Activated effector memory CD4-positive, alpha-beta T cell treated with anti-CD3 and anti-CD28 coated beads, Interleukin-2, amount 50 U/mL, for 16 hours (primary cell): ENCODE data around the gene NAT8.
"Not testable (repeated sequence)": the region's sequence is repeated elsewhere in the genome, so short reads cannot be mapped to it uniquely, and the experiment has no call there.

Experiments used
- DNase-seq: peaks from one replicate; pipeline ENCODE4 v3.0.0-alpha.2; 2020

Gene NAT8

GRCh38 chr2:73630662-73631266 is 11.5 kb downstream of the NAT8 start:
- DNase-seq: not testable (repeated sequence)

- not testable (repeated sequence) for DNase-seq
Measured at GRCh38 chr2:73628493-73628892, 13.7 kb downstream of the NAT8 start.

GRCh38 chr2:73626237-73626636 is 16.0 kb downstream of the NAT8 start:
- not testable (repeated sequence) for DNase-seq

- DNase-seq: not testable (repeated sequence)
Measured at GRCh38 chr2:73624625-73625024, 17.6 kb downstream of the NAT8 start.

GRCh38 chr2:73624036-73624435 is 18.2 kb downstream of the NAT8 start:
- not testable (repeated sequence) for DNase-seq

GRCh38 chr2:73619925-73620324 is 22.3 kb downstream of the NAT8 start:
- not testable (repeated sequence) for DNase-seq

- DNase-seq: no peak
Measured at GRCh38 chr2:73614997-73615396, 27.2 kb downstream of the NAT8 start.

GRCh38 chr2:73614105-73614504 is 28.1 kb downstream of the NAT8 start:
- no peak for DNase-seq

- DNase-seq: no peak
Measured at GRCh38 chr2:73611867-73612266, 30.4 kb downstream of the NAT8 start.

- no peak for DNase-seq
Measured at GRCh38 chr2:73611193-73611592, 31.0 kb downstream of the NAT8 start.

- DNase-seq: no peak
Measured at GRCh38 chr2:73610111-73610510, 32.1 kb downstream of the NAT8 start.

GRCh38 chr2:73604589-73604988 is 37.6 kb downstream of the NAT8 start:
- DNase-seq: not testable (repeated sequence)

GRCh38 chr2:73603099-73603588 is 39.1 kb downstream of the NAT8 start:
- not testable (repeated sequence) for DNase-seq

- no peak for DNase-seq
Measured at GRCh38 chr2:73601780-73602179, 40.4 kb downstream of the NAT8 start.

GRCh38 chr2:73594251-73594650 is 48.0 kb downstream of the NAT8 start:
- DNase-seq: no peak

- no peak for DNase-seq
Measured at GRCh38 chr2:73593680-73594079, 48.5 kb downstream of the NAT8 start.
